GF-D8 (cell line): ENCODE data around the gene ZNF121.
A peak's percentile ranks its signal among the peaks of the same experiment; 100 is the strongest.
"Not testable (repeated sequence)": the region's sequence is repeated elsewhere in the genome, so short reads cannot be mapped to it uniquely, and the experiment has no call there.

ENCODE experiments used
- DNase-seq: peaks from one replicate; lab custom pipeline; 2025; lab: John Stamatoyannopoulos, UW

The ZNF121 gene

DNA sequence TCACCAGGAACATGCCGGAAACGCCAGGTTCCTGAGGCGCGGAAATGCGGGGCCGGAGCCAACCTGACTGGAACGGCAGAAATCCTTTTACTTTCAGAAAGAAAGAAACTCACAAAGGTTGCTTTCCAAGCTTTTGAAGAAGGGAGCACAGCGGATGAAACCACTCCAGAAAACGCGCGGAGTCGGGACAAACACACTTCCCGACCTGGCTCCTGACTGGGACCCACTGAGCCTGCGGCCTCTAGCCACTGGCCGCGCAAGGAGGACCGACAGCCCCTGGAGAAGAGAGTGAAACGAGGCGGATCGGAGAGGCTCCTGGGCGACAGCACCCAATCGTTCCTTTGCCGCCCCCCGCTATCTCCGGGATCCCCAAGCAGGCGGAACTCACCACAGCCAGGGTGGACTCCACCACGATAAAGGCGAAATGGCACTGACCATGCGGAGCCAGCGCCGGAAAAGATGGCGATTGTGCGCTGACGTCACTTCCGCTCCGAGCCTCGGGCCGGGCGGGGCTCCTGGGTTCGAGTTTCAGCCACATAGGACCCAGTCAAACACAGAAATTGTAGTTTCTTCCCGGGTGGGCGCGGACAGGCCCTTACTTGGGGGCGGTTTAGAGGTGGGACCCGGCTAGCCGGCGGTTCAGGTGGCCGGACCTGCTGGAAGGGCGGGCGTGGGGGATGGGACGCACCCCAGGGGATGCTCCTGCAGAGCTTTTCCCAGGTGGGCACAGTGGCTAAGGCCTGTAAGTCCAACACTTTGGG, at the start of gene ZNF121:
Gene ZNF121, minus strand, starts transcription at position 432 of the 761 bp plus-strand sequence. CDS start 16,407 bp downstream, outside the sequence.
- peak; percentile 47 for DNase-seq

DNA sequence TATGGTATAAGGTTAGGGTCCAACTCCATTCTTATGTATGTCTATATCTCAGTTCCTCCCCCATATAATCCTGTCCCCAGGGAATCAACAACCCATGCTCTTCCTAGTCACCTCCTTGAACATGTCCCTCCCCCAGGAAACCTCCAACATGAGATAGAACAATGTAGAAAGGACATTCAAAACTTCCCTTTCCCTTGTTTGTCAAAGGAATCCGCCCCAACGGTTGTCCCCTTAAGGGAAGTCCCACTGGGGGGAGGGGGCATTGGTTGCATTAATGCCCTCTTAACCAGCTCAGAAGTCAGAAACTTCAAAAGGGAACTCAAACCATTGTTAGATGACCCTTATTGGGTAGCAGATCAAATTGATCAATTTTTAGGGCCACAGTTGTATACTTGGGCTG, 43.6 kb upstream of the ZNF121 start:
- DNase-seq = no peak

DNA sequence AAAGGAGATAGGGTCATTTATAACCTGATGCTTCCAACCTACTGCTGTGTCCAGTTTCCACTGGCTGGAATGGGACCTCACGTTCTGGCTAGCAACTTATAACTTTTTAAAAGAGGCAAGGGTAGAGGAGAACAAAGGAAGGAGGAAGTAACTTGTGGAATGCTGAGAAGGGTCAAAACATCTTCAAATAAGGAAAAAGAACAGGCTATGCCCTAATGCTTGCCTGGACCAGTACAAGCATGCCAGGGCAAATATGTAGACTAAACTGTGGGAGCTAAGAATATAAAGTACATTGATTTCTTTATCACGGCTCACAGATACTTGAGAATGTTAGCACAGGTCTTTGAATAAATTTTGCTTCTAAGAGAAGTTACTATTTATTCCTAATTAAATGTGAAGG, 38.2 kb upstream of the ZNF121 start:
- DNase-seq = no peak

DNA sequence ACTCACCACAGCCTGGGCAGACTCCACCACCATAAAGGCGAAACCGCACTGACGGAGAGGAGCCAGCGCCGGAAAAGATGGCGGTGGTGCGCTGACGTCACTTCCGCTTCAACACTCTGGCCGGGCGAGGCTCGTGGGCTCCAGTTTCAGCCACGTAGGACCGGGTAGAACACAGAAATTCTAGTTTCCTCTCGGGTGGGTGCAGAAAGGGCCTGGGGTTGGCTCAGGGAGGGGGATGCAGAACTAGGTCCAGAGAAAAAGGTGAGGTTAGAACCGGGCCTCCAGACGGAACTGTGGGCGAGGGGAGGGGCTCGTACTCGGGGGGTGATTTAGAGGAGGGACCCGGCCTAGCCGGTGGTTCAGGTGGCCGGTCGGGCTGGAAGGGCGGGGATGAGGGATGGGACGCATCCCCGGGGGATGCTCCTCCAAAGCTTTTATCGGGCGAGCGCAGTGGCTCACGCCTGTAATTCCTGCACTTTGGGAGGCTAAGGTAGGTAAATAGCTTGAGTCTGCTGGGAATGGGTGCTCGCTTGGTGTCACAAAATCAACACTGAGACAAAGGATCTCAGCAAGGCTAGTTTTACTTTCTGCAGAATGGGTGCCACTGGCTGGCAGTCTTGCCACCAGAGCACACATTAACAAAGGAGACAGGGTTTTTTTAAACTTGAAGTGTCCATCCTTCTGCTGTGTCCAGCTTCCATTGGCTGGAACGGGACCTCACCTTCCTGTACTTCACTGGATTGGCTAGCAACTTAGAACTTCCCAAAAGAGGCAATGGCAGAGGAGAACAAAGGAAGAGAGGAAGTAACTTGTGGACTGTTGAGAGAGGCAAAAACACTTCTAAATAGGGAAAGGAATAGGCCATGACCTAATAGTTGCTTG, 37.1 kb upstream of the ZNF121 start, which contains the start of gene ZNF561:
Gene ZNF561, minus strand, starts transcription at position 77 of the 882 bp plus-strand sequence. CDS start 1,776 bp downstream, outside the sequence.
- peak; percentile 67 for DNase-seq

DNA sequence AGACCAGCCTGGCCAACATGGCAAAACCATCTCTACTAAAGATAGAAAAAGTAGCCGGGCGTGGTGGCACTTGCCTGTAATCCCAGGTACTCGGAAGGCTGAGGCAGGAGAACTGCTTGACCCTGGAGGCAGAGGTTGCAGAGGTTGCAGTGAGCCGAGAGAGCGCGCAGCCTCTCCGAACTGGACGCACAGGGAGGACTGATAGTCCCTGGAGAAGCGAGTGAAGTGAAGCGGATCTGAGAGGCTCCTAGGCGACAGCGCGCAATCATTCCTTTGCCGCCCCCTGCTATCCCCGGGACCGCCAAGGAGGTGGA, 36.5 kb upstream of the ZNF121 start:
- no peak for DNase-seq

DNA sequence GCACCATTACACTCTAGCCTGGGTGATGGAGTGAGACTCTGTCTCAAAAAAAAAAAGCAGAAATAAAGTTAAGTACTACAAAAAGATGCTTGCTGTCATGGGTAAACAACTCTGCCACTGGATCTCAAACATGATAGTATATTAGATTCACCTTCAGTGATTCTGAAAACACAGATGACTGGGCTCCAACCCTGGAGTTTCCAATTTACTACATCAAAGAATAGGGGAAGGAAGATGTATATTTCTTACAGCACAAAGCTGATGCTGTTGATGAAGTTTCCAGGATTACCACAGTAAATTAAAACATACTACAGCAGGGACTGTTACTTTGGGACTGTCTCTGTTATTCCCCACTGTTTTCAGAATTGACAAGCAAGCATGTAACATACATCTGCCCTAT, 31.5 kb upstream of the ZNF121 start:
- DNase-seq = no peak

DNA sequence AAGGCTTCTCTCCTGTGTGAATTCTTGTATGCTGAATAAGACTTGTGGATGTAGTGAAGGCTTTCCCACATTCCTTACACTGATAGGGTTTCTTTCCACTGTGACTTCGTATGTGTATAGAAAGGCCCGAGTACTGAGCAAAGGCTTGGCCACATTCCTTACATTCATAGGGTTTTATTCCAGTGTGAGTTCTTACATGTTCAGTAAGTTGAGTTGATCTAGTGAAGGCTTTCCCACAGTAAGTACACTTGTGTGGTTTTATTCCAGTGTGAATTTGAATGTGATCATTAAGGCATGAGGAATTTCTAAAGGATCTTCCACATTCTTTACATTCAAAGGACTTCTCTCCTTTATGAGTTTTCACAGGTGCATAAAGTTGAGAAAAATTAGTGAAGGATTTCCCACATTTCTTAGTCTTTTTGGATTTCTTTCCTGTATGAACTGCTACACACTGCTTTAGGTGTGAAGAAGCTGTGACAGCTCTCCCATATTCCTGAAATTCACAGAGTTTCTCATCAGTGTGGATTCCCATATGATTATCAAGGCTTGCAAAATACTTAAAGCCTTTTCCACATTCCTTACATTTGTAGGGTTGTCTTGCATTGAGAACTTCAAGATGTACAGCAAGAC, 26.3 kb upstream of the ZNF121 start:
- DNase-seq = no peak

DNA sequence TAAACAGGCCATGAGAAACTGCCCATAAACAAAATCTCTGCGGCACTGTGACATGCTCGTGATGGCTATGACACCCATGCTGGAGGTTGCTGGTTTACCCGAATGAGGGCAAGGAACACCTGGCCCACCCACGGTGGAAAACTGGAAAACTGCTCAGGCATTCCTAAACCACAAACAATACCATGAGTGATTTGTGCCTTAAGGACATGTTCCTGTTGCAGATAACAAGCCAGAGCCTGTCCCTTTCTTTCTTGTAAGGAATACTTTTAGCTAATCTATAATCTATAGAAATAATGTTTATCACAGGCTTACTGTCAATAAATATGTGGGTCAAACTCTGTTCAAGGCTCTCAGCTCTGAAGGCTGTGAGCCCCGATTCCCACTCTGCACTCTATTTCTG, 24.6 kb upstream of the ZNF121 start:
- DNase-seq = no peak

DNA sequence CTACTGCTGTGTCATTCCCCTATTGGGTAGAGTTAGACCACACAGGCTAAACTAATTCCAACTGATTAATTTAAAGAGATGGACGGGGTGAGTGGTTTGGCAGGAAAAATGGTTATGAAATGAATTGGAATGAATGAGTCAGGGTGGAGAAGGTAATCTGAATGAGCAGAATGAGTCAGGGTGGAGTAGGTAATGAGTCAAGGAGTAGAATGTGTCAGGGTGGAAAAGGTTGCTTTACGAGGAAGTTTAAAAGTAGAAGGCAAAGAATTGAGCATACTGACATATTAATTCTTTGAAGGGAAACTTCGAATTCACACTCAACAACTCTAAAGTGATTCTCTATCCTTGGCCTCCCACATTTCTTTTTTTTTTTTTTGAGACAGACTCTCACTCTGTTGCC, 12.7 kb upstream of the ZNF121 start:
- no peak for DNase-seq

DNA sequence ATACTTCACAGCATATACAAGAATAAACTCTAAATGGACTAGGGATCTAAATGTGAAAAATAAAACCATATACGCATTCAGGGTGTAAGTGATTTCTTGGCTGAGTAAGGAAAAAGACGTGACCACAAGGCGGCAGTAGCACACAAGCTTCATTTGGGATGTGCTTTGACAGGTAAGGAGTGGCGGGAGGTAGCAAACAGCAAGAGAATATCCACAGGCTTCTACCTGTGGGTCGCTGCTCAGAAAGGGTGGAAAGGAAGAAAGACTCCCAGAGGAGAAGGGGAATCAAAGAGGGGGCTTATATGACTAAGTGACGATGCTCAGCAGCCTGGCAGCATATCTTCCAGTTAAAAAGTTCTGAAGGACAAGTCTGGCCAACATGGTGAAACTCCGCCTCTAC, 2.5 kb upstream of the ZNF121 start:
- peak; percentile 23 for DNase-seq

DNA sequence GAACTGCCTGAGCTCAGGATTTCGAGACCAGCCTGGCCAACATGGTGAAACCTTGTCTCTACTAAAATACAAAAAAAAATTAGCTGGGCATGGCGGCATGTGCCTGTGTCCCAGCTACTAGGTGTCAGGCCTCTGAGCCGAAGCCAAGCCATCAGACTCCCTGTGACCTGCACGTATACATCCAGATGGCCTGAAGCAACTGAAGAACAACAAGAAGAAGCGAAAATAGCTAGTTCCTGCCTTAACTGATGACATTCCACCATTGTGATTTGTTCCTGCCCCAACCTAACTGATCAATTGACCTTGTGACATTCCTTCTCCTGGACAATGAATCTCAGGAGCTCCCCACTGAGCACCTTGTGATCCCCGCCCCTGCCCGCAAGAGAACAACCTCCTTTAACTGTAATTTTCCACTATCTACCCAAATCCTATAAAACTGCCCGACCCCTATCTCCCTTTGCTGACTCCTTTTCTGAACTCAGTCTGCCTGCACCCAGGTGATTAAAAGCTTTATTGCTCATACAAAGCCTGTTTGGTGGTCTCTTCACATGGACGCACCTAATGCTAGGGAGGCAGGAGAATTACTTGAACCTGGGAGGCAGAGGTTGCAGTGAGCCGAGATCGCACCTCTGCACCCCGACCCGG, 2.1 kb downstream of the ZNF121 start:
- DNase-seq = not testable (repeated sequence)

DNA sequence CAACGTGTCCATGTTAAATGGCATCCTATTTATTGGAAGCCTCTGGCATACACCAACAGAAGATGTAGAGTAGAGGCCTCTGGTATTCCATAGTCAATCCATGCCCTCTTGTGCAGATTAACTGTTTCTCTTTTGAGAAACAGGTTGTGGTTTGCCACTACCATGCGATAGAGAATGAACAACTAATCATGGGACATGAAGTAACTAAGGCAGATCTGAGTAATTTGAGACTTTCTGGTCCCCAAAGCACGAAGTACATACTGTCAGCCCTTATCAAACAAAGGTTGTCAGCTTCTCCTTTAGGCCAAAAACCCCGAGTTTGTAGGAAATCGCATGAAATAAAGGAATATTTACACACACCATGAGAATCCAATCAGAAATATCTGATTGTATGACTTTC, 3.6 kb downstream of the ZNF121 start:
- no peak for DNase-seq

DNA sequence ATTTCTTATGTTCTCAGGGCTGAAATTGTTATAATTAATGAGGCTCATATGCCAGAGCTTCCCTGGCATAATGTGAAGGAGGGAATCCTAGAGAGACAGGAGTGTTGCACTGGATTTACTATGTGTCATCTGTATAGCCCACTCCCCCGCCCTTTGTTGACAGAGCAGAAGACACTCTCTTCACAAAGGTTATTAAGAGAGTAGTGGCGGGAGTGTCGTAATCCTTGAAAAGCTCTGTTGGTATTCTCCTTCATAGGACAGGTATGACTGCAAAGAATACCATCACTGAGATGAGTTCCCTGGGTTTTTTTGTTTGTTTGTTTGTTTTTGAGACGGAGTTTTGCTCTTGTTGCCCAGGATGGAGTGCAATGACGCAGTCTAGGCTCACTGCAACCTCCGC, 14.0 kb downstream of the ZNF121 start:
- no peak for DNase-seq

DNA sequence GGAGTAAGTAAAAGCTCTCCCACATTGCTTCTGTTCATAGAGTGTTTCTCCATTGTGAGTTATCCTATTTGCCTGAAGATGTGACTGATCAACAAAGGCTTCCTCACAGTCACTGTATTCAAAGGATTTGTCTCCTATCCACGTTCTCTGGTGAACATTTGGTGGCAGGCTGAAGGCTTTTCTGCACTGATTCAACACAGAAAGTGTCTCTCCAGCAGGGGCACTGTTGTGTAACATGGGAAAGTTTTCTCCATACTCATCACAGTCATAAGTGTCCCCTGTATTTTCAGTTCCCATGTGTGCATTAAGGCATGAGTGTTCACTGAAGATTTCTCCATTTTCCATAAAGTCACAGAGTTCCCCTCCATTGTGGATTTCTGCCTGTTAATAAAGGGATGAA, 17.6 kb downstream of the ZNF121 start:
- DNase-seq = no peak

DNA sequence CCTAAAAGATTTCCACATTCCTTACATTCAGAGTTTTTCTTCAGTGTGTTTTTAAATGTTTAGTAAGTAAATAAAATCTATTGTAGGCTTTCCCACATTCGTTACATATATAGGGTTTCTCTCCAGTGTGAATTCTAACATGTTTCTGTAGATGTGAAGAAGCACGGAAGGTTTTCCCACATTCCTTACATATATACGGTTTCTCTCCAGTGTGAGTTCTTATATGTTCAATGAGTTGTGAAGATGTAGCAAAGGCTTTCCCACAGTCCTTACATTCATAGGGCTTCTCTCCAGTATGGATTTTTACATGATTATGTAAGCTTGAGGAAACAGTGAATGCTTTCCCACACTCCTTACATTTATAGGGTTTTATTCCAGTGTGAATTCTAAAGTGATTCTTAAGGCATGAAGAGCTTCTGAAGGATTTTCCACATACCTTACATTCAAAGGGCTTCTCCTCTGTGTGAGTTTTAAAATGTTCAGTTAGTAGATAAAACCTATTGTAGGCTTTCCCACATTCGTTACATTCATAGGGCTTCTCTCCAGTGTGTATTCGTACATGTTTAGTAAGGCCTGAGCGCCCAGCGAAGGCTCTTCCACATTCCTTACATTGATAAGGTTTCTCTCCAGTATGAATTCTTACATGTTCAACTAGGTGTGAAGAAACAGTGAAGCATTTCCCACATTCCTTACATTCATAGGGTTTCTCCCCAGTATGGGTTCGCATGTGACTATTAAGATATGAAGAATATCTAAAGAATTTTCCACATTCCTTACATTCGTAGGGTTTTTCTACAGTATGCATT, 18.2 kb downstream of the ZNF121 start:
- no peak for DNase-seq

DNA sequence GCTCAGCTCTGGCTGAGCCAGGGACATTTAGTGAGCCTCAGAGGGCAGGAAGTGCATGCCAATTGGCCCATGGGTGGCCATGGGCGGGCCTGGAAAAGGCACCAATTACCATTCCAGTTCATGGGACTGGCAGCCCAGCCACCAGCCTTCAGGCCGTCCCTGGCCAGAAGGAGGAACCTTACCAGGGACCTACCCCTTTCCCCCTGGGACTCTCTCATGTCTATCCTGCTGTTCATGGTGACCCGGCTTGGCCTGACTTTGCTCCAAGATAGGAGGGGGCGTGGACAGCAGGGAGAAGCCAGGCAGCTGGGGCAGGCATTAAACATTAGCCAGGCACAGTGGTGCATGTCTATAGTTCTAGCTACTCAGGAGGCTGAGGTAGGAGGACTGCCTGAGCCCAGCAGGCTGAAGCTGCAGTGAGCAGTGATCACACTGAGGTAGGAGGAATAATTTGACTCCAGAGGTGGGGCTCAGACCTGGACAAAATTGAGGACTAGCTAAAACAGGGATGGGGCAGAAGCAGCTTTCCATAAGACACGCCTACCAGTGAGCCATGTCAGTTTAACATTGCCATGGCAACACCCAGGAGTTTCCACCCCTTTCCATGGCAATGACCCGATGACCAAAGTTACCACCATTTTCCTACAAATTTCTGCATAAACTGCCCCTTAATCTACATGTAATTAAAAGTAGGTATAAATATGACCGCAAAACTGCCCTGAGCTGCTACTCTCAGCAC, 31.6 kb downstream of the ZNF121 start:
- no peak for DNase-seq

DNA sequence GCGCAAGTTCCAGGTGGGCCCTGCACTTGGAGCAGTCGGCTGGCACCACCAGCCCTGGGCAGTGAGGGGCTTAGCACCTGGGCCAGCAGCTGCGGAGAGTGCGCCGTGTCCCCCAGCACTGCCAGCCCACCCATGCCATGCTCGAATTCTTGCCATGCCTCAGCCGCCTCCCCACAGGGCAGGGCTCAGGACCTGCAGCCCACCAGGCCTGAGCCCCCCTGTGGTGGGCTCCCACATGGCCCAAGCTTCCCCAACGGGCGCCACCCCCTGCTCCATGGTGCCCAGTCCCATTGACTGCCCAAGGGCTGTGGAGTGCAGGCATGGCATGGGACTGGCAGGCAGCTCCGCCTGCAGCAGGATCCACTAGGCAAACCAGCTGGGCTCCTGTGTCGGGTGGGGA, 36.4 kb downstream of the ZNF121 start:
- no peak for DNase-seq

DNA sequence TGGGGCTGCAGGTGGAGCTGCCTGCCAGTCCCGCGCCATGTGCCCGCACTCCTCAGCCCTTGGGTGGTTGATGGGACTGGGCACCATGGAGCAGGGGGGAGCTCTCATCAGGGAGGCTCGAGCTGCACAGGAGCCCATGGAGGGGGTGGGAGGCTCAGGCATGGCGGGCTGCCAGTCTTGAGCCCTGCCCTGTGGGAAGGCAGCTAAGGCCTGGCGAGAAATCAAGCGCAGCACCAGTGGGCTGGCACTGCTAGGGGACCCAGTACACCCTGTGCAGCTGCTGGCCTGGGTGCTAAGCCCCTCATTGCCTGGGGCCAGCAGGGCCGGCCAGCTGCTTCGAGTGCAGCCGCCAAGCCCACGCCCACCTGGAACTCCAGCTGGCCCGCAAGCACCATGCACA, 43.0 kb downstream of the ZNF121 start:
- DNase-seq = not testable (repeated sequence)

DNA sequence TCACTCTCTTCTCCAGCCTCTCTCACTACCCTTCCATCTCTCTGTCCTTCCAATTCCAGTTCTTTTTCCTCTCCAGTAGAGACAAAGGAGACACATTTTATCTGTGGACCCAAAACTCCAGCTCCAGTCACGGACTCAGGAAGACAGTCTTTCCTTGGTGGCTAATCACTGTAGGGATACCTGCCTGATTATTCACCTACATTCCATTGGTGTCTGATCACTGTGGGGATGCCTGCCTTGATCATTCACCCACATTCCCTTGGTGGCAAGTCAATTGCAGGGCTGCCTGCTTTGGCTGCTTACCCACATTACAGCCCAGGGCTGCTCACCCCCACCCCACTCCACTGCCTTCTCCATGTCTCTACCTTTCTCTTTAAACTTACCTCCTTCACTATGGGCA, 44.4 kb downstream of the ZNF121 start:
- DNase-seq = not testable (repeated sequence)

DNA sequence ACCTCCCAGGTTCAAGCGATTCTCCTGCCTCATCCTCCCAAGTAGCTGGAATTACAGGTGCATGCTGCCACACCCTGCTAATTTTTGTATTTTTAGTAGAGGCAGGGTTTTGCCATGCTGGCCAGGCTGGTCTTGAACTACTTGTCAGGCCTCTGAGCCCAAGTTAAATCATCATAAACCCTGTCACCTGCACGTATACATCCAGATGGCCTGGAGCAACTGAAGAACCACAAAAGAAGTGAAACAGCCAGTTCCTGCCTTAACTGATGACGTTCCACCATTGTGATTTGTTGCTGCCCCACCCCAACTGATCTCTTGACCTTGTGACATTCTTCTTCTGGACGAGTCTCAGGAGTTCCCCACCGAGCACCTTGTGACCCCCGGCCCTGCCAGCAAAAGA, 45.1 kb downstream of the ZNF121 start:
- not testable (repeated sequence) for DNase-seq
